HUES64 (cell line): ENCODE measurements around the gene OR2B3.

Source experiments
- H3K27ac ChIP-seq: 2 replicates; pipeline ENCODE4 v1.7.0; 2013; ENCODE audit warnings: low read depth, low read length, inconsistent platforms
- H3K27me3 ChIP-seq: 2 replicates; pipeline ENCODE4 v1.6.1; 2013; ENCODE audit warnings: mild to moderate bottlenecking, low read length; ENCODE audit not compliant: insufficient read depth
- H3K36me3 ChIP-seq: 2 replicates; pipeline ENCODE4 v1.6.1; 2013; ENCODE audit warnings: mild to moderate bottlenecking, low read length; ENCODE audit not compliant: insufficient read depth
- H3K4me1 ChIP-seq: 2 replicates; pipeline ENCODE4 v1.6.1; 2013; ENCODE audit warnings: mild to moderate bottlenecking, low read length, moderate library complexity; ENCODE audit not compliant: insufficient read depth
- H3K4me3 ChIP-seq: 2 replicates; pipeline ENCODE4 v1.5.1; 2013; ENCODE audit warnings: mild to moderate bottlenecking, low read length, moderate library complexity
- H3K9ac ChIP-seq: 2 replicates; pipeline ENCODE4 v1.6.1; 2013; ENCODE audit warnings: mild to moderate bottlenecking, low read depth, low read length
- H3K9me3 ChIP-seq: 2 replicates; pipeline ENCODE4 v1.6.1; 2013; ENCODE audit warnings: low read depth, low read length; ENCODE audit not compliant: insufficient read depth
- WGBS: fragments of 150-250, 120-280 bp; methylation state at CpG from one replicate; pipeline ENCODE4 v1.1.7; 2013; ENCODE audit warnings: missing lambda C conversion rate; 5-methylcytosine and 5-hydroxymethylcytosine counted together

Gene OR2B3

GRCh38 chr6:29081312-29081711, 5.8 kb downstream of the OR2B3 start:
- H3K27ac ChIP-seq, result no peak overlapping the region
- no peaks in the 10 kb centered on the region for H3K27me3 ChIP-seq
- no peak overlapping the region for H3K9ac ChIP-seq
- H3K36me3 ChIP-seq, result no peaks in the 10 kb centered on the region
- no peaks in the 10 kb centered on the region for H3K9me3 ChIP-seq
- H3K4me3 ChIP-seq, result no peak overlapping the region
- no peaks in the 10 kb centered on the region for H3K4me1 ChIP-seq

- H3K4me3 ChIP-seq, result no peak overlapping the region
- no peak overlapping the region for H3K27ac ChIP-seq
- no peak overlapping the region for H3K9ac ChIP-seq
- H3K4me1 ChIP-seq, result no peaks in the 10 kb centered on the region
- no peaks in the 10 kb centered on the region for H3K9me3 ChIP-seq
- WGBS, result 100% methylated on average over 1 of the region's 1 CpG
- H3K36me3 ChIP-seq, result no peaks in the 10 kb centered on the region
- no peaks in the 10 kb centered on the region for H3K27me3 ChIP-seq
Measured at GRCh38 chr6:29079203-29079602, 7.9 kb downstream of the OR2B3 start.

- H3K4me3 ChIP-seq, result no peak overlapping the region
- H3K36me3 ChIP-seq, result no peaks in the 10 kb centered on the region
- H3K27ac ChIP-seq, result no peak overlapping the region
- no peaks in the 10 kb centered on the region for H3K9me3 ChIP-seq
- no peak overlapping the region for H3K9ac ChIP-seq
- H3K27me3 ChIP-seq, result no peaks in the 10 kb centered on the region
- no peaks in the 10 kb centered on the region for H3K4me1 ChIP-seq
- 37% methylated on average over 9 of the region's 9 CpGs for WGBS
Measured at GRCh38 chr6:29071831-29072723, 15.0 kb downstream of the OR2B3 start.

GRCh38 chr6:29051680-29052079, 35.4 kb downstream of the OR2B3 start:
- no peak overlapping the region for H3K27ac ChIP-seq
- no peak overlapping the region for H3K4me3 ChIP-seq
- WGBS, result 98% methylated on average over 3 of the region's 3 CpGs
- no peaks in the 10 kb centered on the region for H3K9me3 ChIP-seq
- H3K9ac ChIP-seq, result no peak overlapping the region
- no peaks in the 10 kb centered on the region for H3K36me3 ChIP-seq
- H3K27me3 ChIP-seq, result no peaks in the 10 kb centered on the region
- no peaks in the 10 kb centered on the region for H3K4me1 ChIP-seq

- 0 out of 2 replicates have a peak, but pooled peaks cover 2% of the 10 kb centered on the region for H3K27me3 ChIP-seq
- no peak within 1 kb of the TSS for H3K27ac ChIP-seq
- peaks cover 3% of the 10 kb centered on the region; the same call in 1 of the 2 replicates for H3K9me3 ChIP-seq
- no peaks in the 10 kb centered on the region for H3K36me3 ChIP-seq
- whole genome bisulfite sequencing, result 100% methylated on average over 1 of the region's 1 CpG
- no peaks in the 10 kb centered on the region for H3K4me1 ChIP-seq
- H3K4me3 ChIP-seq, result no peak within 1 kb of the TSS
- H3K9ac ChIP-seq, result no peak within 1 kb of the TSS
Measured at GRCh38 chr6:29045075-29045474, 42.0 kb downstream of the OR2B3 start, which contains the start of gene OR2W1. TSS of gene OR2W1 (minus strand) at chr6:29045175. CDS start at chr6:29045175, 0 bp downstream.
